ENCODE results near the gene ERP27. TPM values are rescaled to one million over a fixed set of nuclear protein-coding genes. Genes with fewer than 3 reads are reported as not detected.

Gene ERP27
- total RNA-seq, 1 donor from 2014 or later: 12.4 TPM

- Mint-ChIP-seq H3K4me1 (ENCODE audit: unreplicated experiment) (no peaks in the 10 kb centered on the region), H3K36me3 (peaks cover 3% of the 10 kb centered on the region), H3K27ac (no peak overlapping the region), H3K27me3 (peaks cover 10% of the 10 kb centered on the region), H3K4me3 (no peak overlapping the region), H3K9me3 (no peaks in the 10 kb centered on the region)
- no peak for DNase-seq (ENCODE audit: extremely low spot score, unreplicated experiment)
- TF ChIP-seq CTCF (conservative IDR thresholded peaks at IDR 0.05): no peak
Observed at GRCh38 chr12:14974633-14975032, 36.3 kb upstream of the ERP27 start.

GRCh38 chr12:14972816-14973215 is 34.5 kb upstream of the ERP27 start, which contains the start of gene PDE6H:
Gene PDE6H (plus strand): TSS chr12:14973042. CDS start chr12:14978013, 4,971 bp downstream.
- Mint-ChIP-seq H3K27me3 (peaks cover 5% of the 10 kb centered on the region), H3K4me3 (no peak within 1 kb of the TSS), H3K27ac (no peak within 1 kb of the TSS), H3K9me3 (no peaks in the 10 kb centered on the region), H3K36me3 (peaks cover 3% of the 10 kb centered on the region), H3K4me1 (ENCODE audit: unreplicated experiment) (no peaks in the 10 kb centered on the region)
- TF ChIP-seq CTCF (conservative IDR thresholded peaks at IDR 0.05): no peak
- no peak for DNase-seq (ENCODE audit: extremely low spot score, unreplicated experiment)

GRCh38 chr12:14970473-14970872 is 32.1 kb upstream of the ERP27 start:
- no peak for DNase-seq (ENCODE audit: extremely low spot score, unreplicated experiment)
- Mint-ChIP-seq H3K9me3 (no peaks in the 10 kb centered on the region), H3K36me3 (peaks cover 3% of the 10 kb centered on the region), H3K4me1 (ENCODE audit: unreplicated experiment) (no peaks in the 10 kb centered on the region), H3K27ac (no peak overlapping the region), H3K4me3 (no peak overlapping the region), H3K27me3 (peaks cover 5% of the 10 kb centered on the region)
- no peak for TF ChIP-seq CTCF (conservative IDR thresholded peaks at IDR 0.05)

- Mint-ChIP-seq H3K4me3 (no peak overlapping the region), H3K36me3 (peaks cover 3% of the 10 kb centered on the region), H3K27me3 (peaks cover 6% of the 10 kb centered on the region), H3K27ac (no peak overlapping the region), H3K9me3 (no peaks in the 10 kb centered on the region), H3K4me1 (ENCODE audit: unreplicated experiment) (no peaks in the 10 kb centered on the region)
- DNase-seq (ENCODE audit: extremely low spot score, unreplicated experiment): no peak
- TF ChIP-seq CTCF (conservative IDR thresholded peaks at IDR 0.05): no peak
Observed at GRCh38 chr12:14968478-14968877, 30.1 kb upstream of the ERP27 start.

GRCh38 chr12:14965221-14965620 is 26.9 kb upstream of the ERP27 start:
- no peak overlapping the region for H3K27ac Mint-ChIP-seq
- H3K9me3 Mint-ChIP-seq: no peaks in the 10 kb centered on the region
- H3K36me3 Mint-ChIP-seq: peaks cover 3% of the 10 kb centered on the region
- DNase-seq (ENCODE audit: extremely low spot score, unreplicated experiment): no peak
- H3K4me1 Mint-ChIP-seq (ENCODE audit: unreplicated experiment): peaks cover 3% of the 10 kb centered on the region
- peaks cover 10% of the 10 kb centered on the region for H3K27me3 Mint-ChIP-seq
- no peak overlapping the region for H3K4me3 Mint-ChIP-seq
- TF ChIP-seq CTCF (conservative IDR thresholded peaks at IDR 0.05): no peak

GRCh38 chr12:14964406-14964805 is 26.1 kb upstream of the ERP27 start:
- H3K27ac Mint-ChIP-seq: no peak overlapping the region
- DNase-seq (ENCODE audit: extremely low spot score, unreplicated experiment): no peak
- peaks cover 10% of the 10 kb centered on the region for H3K27me3 Mint-ChIP-seq
- TF ChIP-seq CTCF (conservative IDR thresholded peaks at IDR 0.05): no peak
- H3K9me3 Mint-ChIP-seq: no peaks in the 10 kb centered on the region
- H3K4me3 Mint-ChIP-seq: no peak overlapping the region
- peaks cover 3% of the 10 kb centered on the region for H3K4me1 Mint-ChIP-seq (ENCODE audit: unreplicated experiment)
- H3K36me3 Mint-ChIP-seq: no peaks in the 10 kb centered on the region

Measured in type B pancreatic cell (in vitro differentiated cells).